Suprapubic skin (tissue), 4 donors: Measurements from ENCODE around the gene NDC1. TPM values are rescaled to one million over a fixed set of nuclear protein-coding genes. Genes with fewer than 3 reads are reported as not detected.

Experiments
- DNase-seq, 2 donors: peaks; one replicate each; pipeline ENCODE4 v3.0.0-alpha.2; 2019; ENCODE audit warnings: low spot score in 2 of 2
- H3K27ac ChIP-seq: fragments of 200-600 bp; sonication (generic); one replicate; pipeline ENCODE4 v1.5.1; 2019
- H3K27me3 ChIP-seq: fragments of 200-600 bp; sonication (generic); one replicate; pipeline ENCODE4 v1.5.1; 2019
- H3K36me3 ChIP-seq: fragments of 200-600 bp; sonication (generic); one replicate; pipeline ENCODE4 v1.5.1; 2019
- H3K4me1 ChIP-seq: fragments of 200-600 bp; sonication (generic); one replicate; pipeline ENCODE4 v1.5.1; 2019
- H3K4me3 ChIP-seq: fragments of 200-600 bp; sonication (generic); one replicate; pipeline ENCODE4 v1.5.1; 2019; ENCODE audit warnings: mild to moderate bottlenecking
- H3K9me3 ChIP-seq: fragments of 200-600 bp; sonication (generic); one replicate; pipeline ENCODE4 v1.5.1; 2019
- CTCF ChIP-seq, 2 donors: fragments of 200-600 bp in 1 of 2; fragments of 450-650 bp in 1 of 2; sonication (generic) in 1 of 2; IDR thresholded peaks; one replicate each; pipeline ENCODE4 v1.5.1; 2016 to 2019; ENCODE audit warnings: antibody characterized with exemption in 2 of 2, mild to moderate bottlenecking in 1 of 2, moderate library complexity in 1 of 2
- EP300 ChIP-seq: sonication (generic); formaldehyde crosslinking; IDR thresholded peaks from one replicate; pipeline ENCODE4 v1.6.1; 2017; ENCODE audit warnings: antibody characterized with exemption
- POLR2A ChIP-seq, 2 donors: fragments of 450-650 bp; IDR thresholded peaks; one replicate each; pipeline ENCODE4 v1.6.1; 2017; ENCODE audit warnings: antibody characterized with exemption in 2 of 2, mild to moderate bottlenecking in 2 of 2, moderate library complexity in 2 of 2
- POLR2AphosphoS5 ChIP-seq, 3 donors: sonication (generic); formaldehyde crosslinking; IDR thresholded peaks; one replicate each; pipeline ENCODE4 v1.6.1; 2017; ENCODE audit warnings: antibody characterized with exemption in 3 of 3
- WGBS: methylation state at CpG from one replicate; pipeline ENCODE4 v1.1.5; 2018; 5-methylcytosine and 5-hydroxymethylcytosine counted together
- total RNA-seq, 4 donors: library from RNA; depleted of rRNA; stranded (reverse); fragments of >200 nt; gene quantifications; one replicate each; pipeline ENCODE4 v1.1.0, GENCODE V29; 2016

Gene NDC1
- total RNA-seq, 4 donors from 2014 or later: 13.5 to 19.4 (median 15.1) TPM

- Histone ChIP-seq H3K27me3 (no peaks in the 10 kb centered on the region), H3K4me3 (no peak overlapping the region), H3K27ac (no peak overlapping the region), H3K36me3 (no peaks in the 10 kb centered on the region), H3K4me1 (no peaks in the 10 kb centered on the region), H3K9me3 (no peaks in the 10 kb centered on the region)
- DNase-seq: no peak
- TF ChIP-seq CTCF (IDR thresholded peaks at IDR 0.05) (peak; percentile 39 to 50), POLR2AphosphoS5 (IDR thresholded peaks at IDR 0.05) (no peak), EP300 (no peak)
- WGBS: 47% methylated on average over 6 of the region's 6 CpGs
Observed at GRCh38 chr1:53754484-53755312, 83.4 kb downstream of the NDC1 start.

- DNase-seq: no peak
- no peak for TF ChIP-seq EP300
- no peak for TF ChIP-seq POLR2AphosphoS5 (IDR thresholded peaks at IDR 0.05)
- TF ChIP-seq CTCF (IDR thresholded peaks at IDR 0.05): no peak
- TF ChIP-seq POLR2A (IDR thresholded peaks at IDR 0.05): no peak
- no peaks in the 10 kb centered on the region for H3K36me3 ChIP-seq
- H3K4me3 ChIP-seq: no peak overlapping the region
- no peak overlapping the region for H3K27ac ChIP-seq
- no peaks in the 10 kb centered on the region for H3K9me3 ChIP-seq
- no peaks in the 10 kb centered on the region for H3K4me1 ChIP-seq
- WGBS: 94% methylated on average over 6 of the region's 6 CpGs
- no peaks in the 10 kb centered on the region for H3K27me3 ChIP-seq
Observed at GRCh38 chr1:53752281-53752680, 85.8 kb downstream of the NDC1 start.

- H3K36me3 ChIP-seq: no peaks in the 10 kb centered on the region
- H3K4me3 ChIP-seq: no peak overlapping the region
- peaks cover 5% of the 10 kb centered on the region for H3K27me3 ChIP-seq
- H3K27ac ChIP-seq: no peak overlapping the region
- WGBS: 98% methylated on average over 8 of the region's 8 CpGs
- no peak for TF ChIP-seq CTCF (IDR thresholded peaks at IDR 0.05)
- no peak for TF ChIP-seq POLR2AphosphoS5 (IDR thresholded peaks at IDR 0.05)
- no peak for DNase-seq
- H3K9me3 ChIP-seq: no peaks in the 10 kb centered on the region
- no peaks in the 10 kb centered on the region for H3K4me1 ChIP-seq
Observed at GRCh38 chr1:53747841-53748240, 90.3 kb downstream of the NDC1 start.

GRCh38 chr1:53740621-53741105 is 97.4 kb downstream of the NDC1 start:
- DNase-seq: no peak
- H3K4me3 ChIP-seq: no peak overlapping the region
- H3K27ac ChIP-seq: no peak overlapping the region
- TF ChIP-seq EP300 (no peak), CTCF (IDR thresholded peaks at IDR 0.05) (no peak), POLR2A (IDR thresholded peaks at IDR 0.05) (no peak), POLR2AphosphoS5 (IDR thresholded peaks at IDR 0.05) (no peak)
- 85% methylated on average over 8 of the region's 8 CpGs for WGBS
- H3K36me3 ChIP-seq: no peaks in the 10 kb centered on the region
- peaks cover 24% of the 10 kb centered on the region for H3K4me1 ChIP-seq
- peaks cover 44% of the 10 kb centered on the region for H3K27me3 ChIP-seq
- H3K9me3 ChIP-seq: no peaks in the 10 kb centered on the region

GRCh38 chr1:53739109-53739681 is 98.9 kb downstream of the NDC1 start, which contains the start of gene GLIS1:
Gene GLIS1, minus strand, starts transcription at chr1:53739164. Its CDS starts 1,100 bp downstream, at chr1:53738064.
- TF ChIP-seq POLR2A (IDR thresholded peaks at IDR 0.05): no peak
- no peak for TF ChIP-seq EP300
- TF ChIP-seq POLR2AphosphoS5 (IDR thresholded peaks at IDR 0.05): no peak
- no peak for TF ChIP-seq CTCF (IDR thresholded peaks at IDR 0.05)
- H3K27me3 ChIP-seq: peaks cover 50% of the 10 kb centered on the region
- 0% methylated on average over 18 of the region's 73 CpGs for WGBS
- H3K4me1 ChIP-seq: peaks cover 24% of the 10 kb centered on the region
- H3K9me3 ChIP-seq: no peaks in the 10 kb centered on the region
- H3K36me3 ChIP-seq: no peaks in the 10 kb centered on the region
- peak within 1 kb of the TSS; percentile 69 for H3K4me3 ChIP-seq
- no peak within 1 kb of the TSS for H3K27ac ChIP-seq
- DNase-seq: peak in 1 of 2 donors; percentile 72
